ENCODE results near the gene ADIPOQ.

- TF ChIP-seq CTCF (IDR thresholded peaks at IDR 0.05) (no peak), POLR2A (IDR thresholded peaks at IDR 0.05) (no peak)
Measured at GRCh38 chr3:186902713-186903112, 60.2 kb downstream of the ADIPOQ start.
